Raji (cell line): ENCODE measurements around the gene NCOA3.

Source experiments
- POLR2A ChIP-seq: IDR thresholded peaks from 2 replicates; pipeline ENCODE4 v1.6.1; 2011; ENCODE audit warnings: low read depth, low read length, control low read depth; ENCODE audit not compliant: insufficient read depth

The NCOA3 gene

DNA sequence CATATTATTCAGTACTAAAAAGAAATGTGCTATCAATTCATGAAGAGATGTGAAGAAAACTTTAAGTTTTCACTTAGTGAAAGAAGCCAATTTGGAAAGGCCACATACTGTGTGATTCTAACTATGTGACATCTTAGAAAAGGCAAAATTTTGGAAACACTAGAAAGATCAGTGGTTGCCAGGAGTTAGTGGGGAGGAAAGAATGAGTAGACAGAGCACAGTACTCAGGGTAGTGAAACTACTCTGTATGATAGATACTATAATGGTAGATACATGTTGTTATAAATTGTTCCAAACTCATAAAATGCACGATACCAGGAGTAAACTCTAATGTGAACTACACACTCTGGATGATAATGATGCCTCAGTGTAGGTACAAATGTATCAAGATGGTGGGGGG, 14.2 kb downstream of the NCOA3 start:
- TF ChIP-seq POLR2A = no peak

DNA sequence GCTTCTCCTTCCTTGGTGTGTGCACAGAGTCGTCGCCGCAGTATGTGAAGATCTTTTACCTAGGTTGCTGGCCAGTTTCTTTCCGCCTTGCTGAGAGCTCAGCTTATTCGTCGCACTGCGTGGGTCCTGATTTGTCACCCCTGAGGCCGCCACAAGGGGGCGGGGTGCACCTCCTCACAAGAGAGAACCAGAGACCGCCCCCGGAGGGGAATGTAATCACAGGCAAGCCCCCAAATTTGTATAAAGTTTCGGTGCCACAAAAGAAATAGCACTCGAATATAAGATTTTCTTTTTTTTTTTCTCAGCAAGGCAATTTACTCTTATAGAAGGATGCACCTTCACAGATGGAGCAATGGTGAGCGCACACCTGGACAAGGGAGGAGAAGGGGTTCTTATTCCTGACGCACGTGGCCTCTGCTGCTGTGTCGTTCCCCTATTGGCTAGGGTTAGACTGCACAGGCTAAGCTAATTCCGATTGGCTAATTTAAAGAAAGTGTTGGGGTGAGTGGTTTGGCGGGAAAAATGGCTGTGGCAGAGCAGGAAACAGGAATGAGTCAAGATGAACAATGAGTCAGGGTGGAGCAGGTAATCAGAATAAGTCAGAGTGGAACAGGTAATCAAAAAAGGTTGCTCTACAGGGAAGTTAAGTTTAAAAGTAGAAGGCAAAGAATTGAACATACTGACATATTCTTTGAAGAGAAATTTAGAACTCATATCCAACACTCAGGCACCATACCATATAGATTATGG, 19.5 kb downstream of the NCOA3 start:
- TF ChIP-seq POLR2A = no peak

DNA sequence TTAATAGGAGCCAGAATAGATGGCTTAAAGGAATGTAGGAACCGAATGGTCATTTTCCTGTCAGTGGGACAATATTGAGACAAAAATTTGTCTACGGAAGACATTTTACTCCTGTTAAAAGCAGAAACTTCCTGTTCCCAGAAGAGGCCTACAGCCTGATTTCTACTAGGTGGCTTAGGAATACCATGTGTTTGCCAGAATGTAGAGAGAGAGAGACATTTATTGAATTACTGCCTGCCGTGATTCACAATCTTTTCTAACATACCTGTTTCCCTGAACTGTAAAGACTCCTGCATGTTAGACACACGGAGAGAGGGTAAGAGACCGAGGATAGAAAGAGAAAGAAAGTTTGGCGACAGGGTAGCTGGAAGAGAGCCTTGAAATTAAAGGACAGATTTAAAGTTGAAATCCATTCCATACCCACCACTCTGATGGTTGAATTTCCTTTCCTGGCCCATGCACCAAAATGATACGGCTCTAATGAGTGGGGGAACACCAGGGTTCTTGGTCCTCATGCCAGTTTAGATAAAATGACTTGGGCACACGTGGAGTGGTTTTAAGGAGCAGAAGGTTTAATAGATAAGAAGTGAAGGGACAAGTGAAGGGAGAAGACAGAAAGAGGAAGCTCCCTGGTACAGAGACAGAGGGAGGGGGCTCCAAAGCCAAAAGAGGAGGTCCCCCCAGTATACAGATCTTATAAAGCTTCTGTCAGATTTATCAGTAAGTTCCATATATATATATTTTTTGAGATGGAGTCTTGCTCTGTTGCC, 22.5 kb downstream of the NCOA3 start:
- TF ChIP-seq POLR2A = no peak

DNA sequence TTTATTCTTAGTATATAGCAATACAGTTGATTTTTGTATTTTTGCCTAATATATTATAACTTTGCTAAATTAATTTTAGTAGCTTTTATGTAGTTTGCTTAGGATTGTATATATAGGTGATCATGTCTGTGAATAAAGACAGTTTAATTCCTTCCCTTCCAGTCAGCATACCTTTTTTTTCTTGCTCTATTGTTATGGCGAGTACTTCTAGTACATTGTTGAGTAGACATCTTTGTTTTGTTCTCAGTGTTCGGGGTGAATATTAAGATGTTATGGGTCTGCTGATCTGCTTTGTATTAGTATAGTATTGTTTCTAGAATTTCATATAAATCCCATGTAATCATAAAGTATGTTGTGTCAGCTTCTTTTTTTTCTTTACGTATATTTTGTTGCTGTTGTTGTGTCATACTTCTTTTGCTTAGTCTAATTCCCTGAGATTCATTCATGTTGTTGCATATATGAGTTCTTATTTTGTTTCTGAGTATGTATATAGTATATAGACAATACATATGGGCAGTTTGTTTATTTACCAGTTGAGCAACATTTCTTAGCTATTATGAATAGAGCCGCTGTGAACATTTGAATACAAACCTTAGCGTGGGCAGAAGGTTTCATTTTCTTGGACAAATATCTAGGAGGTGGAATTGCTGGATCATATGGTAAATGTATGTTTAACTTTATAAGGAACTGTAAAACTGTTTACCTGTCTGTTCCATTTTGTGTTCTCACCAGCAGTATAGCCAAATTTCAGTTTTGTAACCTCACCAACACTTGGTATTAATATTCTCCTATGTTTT, 25.5 kb downstream of the NCOA3 start:
- TF ChIP-seq POLR2A = no peak

DNA sequence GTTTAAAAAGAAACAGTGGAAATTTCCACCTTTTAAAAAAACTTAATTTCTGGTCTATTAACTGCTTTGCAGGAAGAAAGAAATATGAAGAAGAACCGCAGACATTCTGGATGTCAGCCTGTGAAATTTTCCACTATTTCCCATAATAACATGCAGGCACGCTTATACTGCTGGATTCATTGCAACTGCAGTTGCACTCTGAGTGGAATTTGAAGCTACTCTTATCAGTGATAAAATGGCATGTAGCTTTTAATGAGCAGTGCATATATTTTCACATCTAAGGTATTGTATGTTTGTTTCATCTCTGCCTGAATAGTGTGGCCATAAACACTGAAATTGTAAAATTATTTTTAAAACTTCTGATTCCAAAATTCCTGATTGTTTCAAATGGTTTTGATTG, 28.2 kb downstream of the NCOA3 start:
- no peak for TF ChIP-seq POLR2A

DNA sequence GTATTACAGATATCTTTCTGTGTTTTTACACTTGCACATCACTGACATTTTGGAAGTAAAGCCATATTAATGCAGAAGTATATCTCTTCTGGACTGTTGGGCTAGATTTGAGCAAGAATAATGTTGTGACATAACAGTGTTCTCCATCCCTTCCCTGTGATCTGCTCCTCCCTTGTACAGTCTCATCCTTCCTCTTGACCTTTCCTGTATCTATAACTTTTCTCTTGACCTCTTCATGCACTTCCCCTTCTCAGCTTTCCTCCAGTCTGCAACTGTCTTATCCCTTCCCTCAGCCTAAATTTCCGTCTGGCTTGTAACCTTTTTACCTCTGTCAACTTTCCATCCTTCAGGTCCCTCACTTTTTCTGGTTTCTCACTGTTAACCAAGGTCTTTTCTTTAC, 29.8 kb downstream of the NCOA3 start:
- TF ChIP-seq POLR2A = no peak

DNA sequence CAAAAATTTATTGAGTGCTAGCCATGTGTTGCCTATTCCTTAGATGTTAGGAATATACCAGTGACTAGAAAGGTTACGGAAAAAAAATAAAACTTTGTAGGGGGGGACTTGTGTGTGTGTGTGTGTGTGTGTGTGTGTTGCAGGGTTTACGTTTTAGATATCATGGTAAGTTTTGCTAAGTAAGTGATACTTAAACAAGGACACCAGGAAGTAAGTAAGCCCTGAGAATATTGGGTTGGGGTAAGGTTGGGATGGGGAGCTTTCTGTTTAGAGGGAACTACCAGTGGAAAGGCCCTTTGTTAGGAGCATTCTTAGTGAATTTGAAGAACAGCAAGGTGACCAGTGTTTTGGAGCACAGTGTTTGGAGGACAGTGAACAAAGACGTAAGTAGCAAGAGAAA, 30.3 kb downstream of the NCOA3 start:
- TF ChIP-seq POLR2A = no peak

DNA sequence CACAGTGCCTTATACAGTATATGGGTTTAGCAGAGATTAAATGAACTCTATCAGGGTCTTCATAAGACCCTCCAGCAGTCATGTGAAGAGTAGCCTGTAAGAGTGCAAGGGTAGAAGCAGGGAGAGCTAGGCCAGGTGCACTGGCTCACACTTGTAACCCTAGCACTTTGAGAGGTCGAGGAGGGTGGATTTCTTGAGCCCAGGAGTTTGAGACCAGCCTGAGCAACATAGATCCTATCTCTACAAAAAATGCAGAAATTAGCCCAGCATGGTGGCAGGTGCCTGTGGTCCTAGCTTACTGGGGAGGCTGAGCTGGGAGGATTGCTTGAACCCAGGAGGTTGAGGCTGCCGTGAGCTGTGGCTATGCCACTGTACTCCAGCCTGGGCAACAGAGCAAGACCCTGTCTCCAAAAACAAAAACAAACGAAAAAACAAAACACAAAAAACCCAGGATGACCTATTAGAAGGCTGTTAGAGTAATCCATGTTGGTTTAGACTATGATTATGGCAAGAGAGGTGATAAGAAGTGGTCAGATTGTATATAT, 31.9 kb downstream of the NCOA3 start:
- no peak for TF ChIP-seq POLR2A

DNA sequence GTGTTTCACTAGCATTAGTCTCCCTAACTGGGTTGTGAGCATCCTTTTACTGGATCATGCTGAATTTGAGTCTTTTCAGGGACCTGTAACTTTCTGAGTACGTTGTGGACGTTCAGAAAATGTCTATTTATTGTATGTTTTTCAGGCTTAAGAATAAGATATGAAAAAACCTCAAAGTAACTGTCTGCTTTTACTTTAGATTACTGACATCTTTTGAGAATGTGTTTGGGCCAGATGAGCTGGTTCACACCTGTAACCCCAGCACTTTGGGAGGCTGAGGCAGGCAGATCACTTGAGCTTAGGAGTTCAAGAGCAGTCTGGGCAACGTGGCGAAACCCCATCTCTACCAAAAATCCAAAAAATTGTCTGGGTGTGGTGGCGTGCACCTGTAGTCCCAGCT, 32.7 kb downstream of the NCOA3 start:
- TF ChIP-seq POLR2A = no peak

DNA sequence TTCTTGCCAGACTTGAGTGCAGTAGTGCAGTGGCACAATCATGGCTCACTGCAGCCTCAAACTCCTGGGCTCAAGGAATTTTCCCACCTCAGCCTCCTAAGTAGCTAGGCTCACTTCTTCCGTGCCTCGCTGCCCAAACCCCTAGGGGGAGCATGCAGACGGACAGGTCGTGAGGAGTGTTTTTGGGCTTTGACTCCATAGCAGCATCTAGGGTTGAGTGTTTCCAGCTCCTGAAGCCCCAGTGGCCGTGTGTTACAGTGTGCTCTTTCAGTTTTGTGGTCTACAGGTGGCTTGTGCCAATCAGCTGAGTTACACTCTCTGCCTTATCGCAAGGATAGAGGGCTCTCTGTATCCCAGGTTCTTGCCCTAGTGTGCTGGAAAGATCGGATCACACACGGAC, 33.4 kb downstream of the NCOA3 start:
- no peak for TF ChIP-seq POLR2A

DNA sequence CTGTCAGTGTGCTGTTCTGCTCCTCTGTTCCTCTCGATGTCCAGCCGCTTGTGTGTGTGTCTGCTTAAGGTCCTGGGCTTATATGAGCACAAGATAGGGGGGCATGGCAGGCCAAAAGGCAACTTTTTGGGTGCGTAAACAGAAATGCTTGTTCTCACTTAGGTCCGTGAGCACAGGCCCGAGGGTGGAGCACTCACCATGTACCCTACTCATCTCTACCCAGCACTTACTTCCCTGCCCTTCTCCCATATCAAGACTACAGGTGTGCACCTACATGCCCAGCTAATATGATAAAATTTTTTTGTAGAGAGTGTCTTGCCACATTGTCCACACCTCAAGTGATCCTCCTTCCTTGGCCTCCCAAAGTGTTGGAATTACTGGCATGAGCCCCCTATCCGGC, 34.3 kb downstream of the NCOA3 start:
- TF ChIP-seq POLR2A = no peak

DNA sequence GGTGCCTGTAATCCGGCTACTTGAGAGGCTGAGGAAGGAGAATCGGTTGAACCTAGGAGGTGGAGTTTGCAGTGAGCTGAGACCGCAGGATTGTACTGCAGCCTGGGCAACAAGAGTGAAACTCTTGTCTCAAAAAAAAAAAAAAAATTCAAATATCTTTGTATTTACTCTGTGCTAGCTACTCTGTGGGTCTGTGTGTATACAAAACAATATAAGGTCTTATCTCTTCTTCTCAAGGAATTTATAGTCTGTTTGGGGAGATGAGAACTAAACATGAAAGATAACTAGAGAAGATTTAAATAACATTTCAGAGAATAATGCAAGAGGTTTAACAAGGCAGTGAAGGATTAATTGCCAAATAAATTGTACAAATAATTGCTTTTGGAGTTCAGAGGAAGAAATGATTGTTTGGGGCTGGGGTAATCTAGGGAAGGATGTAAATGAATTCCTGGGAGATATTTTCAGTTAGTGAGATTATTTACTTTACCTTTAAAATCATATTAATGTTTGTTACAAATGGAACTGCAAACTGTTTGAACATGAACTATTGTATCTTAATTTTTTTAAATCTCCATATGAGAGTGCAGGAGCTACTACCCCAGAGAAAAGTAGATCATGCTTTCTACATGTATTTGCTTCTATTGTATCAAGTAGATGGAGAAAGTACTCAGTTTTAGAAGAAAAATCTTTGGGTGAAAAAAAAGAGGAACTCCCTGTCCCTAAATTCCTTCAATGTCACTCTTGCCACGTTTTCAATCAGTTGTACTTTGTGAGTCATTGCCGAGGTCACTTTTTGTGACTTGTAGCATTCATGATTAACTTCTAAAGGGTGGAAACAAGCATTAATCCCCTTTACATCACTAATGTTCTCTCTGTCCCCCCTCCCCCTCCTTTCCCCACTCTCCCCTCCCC, 39.0 kb downstream of the NCOA3 start:
- TF ChIP-seq POLR2A = no peak

DNA sequence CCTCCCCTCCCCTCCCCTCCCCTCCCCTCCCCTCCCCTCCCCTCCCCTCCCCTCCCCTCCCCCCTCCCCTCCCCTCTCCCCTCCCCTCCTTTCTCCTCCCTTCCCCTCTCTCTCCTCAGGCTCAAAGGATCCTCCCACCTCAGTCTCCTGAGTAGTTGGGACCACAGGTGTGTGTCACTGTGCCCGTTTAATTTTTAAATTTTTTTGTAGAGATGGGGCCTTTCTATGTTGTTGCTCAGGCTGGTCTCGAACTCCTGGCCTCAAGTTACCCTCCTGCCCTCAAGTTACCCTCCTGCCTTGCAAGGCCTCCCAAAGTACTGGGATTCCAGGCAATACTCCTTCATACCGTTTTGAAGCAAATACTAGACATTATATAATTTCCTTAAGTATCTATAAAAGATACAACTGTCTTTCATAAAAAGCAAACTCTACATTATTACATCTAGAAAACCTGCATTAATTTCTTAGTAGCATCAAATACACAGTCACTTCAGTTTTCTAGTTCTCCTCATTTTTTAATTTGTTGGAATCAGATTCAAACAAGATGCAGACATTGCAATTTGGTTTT, 39.8 kb downstream of the NCOA3 start:
- TF ChIP-seq POLR2A = no peak

DNA sequence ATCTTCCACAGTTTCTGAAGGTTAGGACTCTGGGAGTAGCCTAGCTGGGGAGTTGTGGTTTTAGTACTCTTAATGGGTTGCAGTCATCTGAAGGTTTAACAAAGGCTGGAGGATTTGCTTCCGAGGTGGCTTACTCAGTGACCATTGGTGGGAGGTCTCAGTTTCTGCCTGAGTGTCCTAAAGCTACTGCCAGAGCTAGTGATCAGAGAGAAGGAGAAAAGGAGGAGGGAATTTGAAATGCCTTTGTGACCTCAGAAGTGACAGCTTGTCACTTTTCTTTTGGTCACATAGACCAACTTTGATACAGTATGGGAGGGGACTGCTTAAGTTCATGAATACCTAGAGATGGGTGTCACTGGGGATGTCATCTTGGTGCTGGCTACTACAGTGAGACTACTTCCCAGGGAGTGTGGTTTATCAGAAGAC, 41.3 kb downstream of the NCOA3 start:
- no peak for TF ChIP-seq POLR2A

DNA sequence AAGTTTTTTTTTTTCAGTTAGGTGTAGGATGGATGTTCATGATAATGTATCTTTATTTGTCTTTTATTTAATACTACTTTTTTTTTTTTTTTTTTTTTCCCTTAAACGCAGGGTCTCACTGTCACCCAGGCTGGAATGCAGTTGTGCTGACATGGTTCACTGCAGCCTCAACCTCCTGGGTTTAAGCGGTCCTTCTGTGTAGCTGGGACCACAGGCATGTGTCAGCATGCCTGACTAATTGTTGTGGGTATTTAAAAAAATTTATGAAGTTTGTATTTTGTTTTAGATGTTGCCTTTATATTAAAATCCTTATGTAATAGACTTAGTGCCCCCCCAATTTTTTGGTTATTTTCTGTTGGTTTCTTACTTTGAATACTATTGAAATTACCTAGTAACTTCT, 42.6 kb downstream of the NCOA3 start:
- TF ChIP-seq POLR2A = no peak

DNA sequence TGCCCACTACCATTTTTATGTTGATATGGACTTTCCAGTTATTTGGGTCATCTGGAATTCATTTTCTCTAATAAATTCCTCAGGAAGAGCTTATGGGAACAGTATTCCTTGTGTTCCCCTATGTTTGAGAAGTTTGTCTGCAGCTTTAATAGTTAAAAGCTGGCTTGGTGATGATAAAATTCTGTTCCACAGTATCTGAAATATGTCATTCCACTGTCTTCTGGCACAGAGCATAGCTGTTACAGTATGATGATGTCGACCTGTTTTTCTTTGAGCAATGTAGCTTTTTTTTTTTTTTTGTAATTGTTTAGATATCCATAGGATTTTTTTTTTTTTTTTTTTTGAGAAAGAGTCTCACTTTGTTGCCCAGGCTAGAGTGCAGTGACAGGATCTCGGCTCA, 43.2 kb downstream of the NCOA3 start:
- TF ChIP-seq POLR2A = no peak
